Neuronal stem cell (in vitro differentiated cells): Measurements from ENCODE around the gene KAZN.

Experiments
- DNase-seq: peaks from one replicate; pipeline ENCODE4 v3.0.0-alpha.2; 2013; ENCODE audit warnings: low spot score
- H2AFZ ChIP-seq: one replicate; pipeline ENCODE4 v1.6.1; 2013; ENCODE audit warnings: mild to moderate bottlenecking, low read length, inconsistent platforms
- H2AK5ac ChIP-seq: 2 replicates; pipeline ENCODE4 v1.6.1; 2013; ENCODE audit warnings: low read depth, mild to moderate bottlenecking, inconsistent platforms, low read length, moderate library complexity, mixed read lengths
- H2BK120ac ChIP-seq: 2 replicates; pipeline ENCODE4 v1.6.1; 2013; ENCODE audit warnings: low read depth, mild to moderate bottlenecking, inconsistent platforms, low read length, moderate library complexity, mixed read lengths
- H2BK12ac ChIP-seq: one replicate; pipeline ENCODE4 v1.6.1; 2013; ENCODE audit warnings: low read length, inconsistent platforms
- H2BK15ac ChIP-seq: 2 replicates; pipeline ENCODE4 v1.6.1; 2013; ENCODE audit warnings: mild to moderate bottlenecking, low read length, inconsistent platforms, mixed read lengths
- H2BK5ac ChIP-seq: one replicate; pipeline ENCODE4 v1.6.1; 2013; ENCODE audit warnings: inconsistent platforms, mild to moderate bottlenecking, low read length, moderate library complexity
- H3K14ac ChIP-seq: one replicate; pipeline ENCODE4 v1.6.1; 2013; ENCODE audit warnings: low read length, inconsistent platforms
- H3K18ac ChIP-seq: 2 replicates; pipeline ENCODE4 v1.6.1; 2013; ENCODE audit warnings: low read length, inconsistent platforms
- H3K23ac ChIP-seq: 2 replicates; pipeline ENCODE4 v1.6.1; 2013; ENCODE audit warnings: low read depth, mild to moderate bottlenecking, mixed read lengths, low read length, inconsistent platforms; ENCODE audit not compliant: poor library complexity
- H3K27ac ChIP-seq: replicated peaks from 3 replicates; pipeline ENCODE4 v1.5.1; 2013; ENCODE audit warnings: low read length, inconsistent platforms
- H3K27me3 ChIP-seq, 3 experiments: 2 replicates each; pipeline ENCODE4 v1.6.1; 2013; ENCODE audit warnings: low read length in 3 of 3, mild to moderate bottlenecking in 2 of 3, inconsistent platforms in 1 of 3, low read depth in 1 of 3, mixed read lengths in 1 of 3, moderate library complexity in 1 of 3; ENCODE audit not compliant: control insufficient read depth in 3 of 3, insufficient read depth in 3 of 3
- H3K36me3 ChIP-seq, 2 donors: replicated peaks in 1 of 2; 2 replicates each; pipeline ENCODE4 v1.6.1; 2013; ENCODE audit warnings: low read length in 2 of 2; ENCODE audit not compliant: control insufficient read depth in 2 of 2, insufficient read depth in 2 of 2
- H3K4ac ChIP-seq: 2 replicates; pipeline ENCODE4 v1.6.1; 2013; ENCODE audit warnings: inconsistent platforms, mild to moderate bottlenecking, low read length, moderate library complexity
- H3K4me1 ChIP-seq, 2 donors: 1 replicate in 1 of 2; 2 replicates in 1 of 2; pipeline ENCODE4 v1.6.1; 2013; ENCODE audit warnings: low read length in 2 of 2, low read depth in 1 of 2; ENCODE audit not compliant: control insufficient read depth in 2 of 2, insufficient read depth in 1 of 2
- H3K4me2 ChIP-seq: one replicate; pipeline ENCODE4 v1.6.1; 2013; ENCODE audit warnings: mild to moderate bottlenecking, low read length, inconsistent platforms; ENCODE audit not compliant: insufficient read depth, poor library complexity, severe bottlenecking
- H3K4me3 ChIP-seq, 2 donors: 2 replicates each; pipeline ENCODE4 v1.5.1; 2013; ENCODE audit warnings: low read length in 2 of 2, mild to moderate bottlenecking in 2 of 2, inconsistent platforms in 1 of 2, moderate library complexity in 1 of 2
- H3K79me1 ChIP-seq: one replicate; pipeline ENCODE4 v1.6.1; 2013; ENCODE audit warnings: low read depth, mild to moderate bottlenecking, inconsistent platforms, low read length, moderate library complexity
- H3K9ac ChIP-seq: one replicate; pipeline ENCODE4 v1.6.1; 2013; ENCODE audit warnings: mild to moderate bottlenecking, low read depth, low read length, inconsistent platforms; ENCODE audit not compliant: poor library complexity
- H3K9me3 ChIP-seq, 2 donors: replicated peaks in 1 of 2; 2 replicates each; pipeline versions ENCODE3 to v1.6.1; 2013; ENCODE audit warnings: low read length in 2 of 2, mild to moderate bottlenecking in 2 of 2, inconsistent platforms in 1 of 2, low read depth in 1 of 2, mixed read lengths in 1 of 2, moderate library complexity in 1 of 2; ENCODE audit not compliant: control insufficient read depth in 2 of 2, insufficient read depth in 1 of 2
- H4K8ac ChIP-seq: one replicate; pipeline ENCODE4 v1.6.1; 2013; ENCODE audit warnings: low read depth, mild to moderate bottlenecking, inconsistent platforms, low read length, moderate library complexity
- H4K91ac ChIP-seq: one replicate; pipeline ENCODE4 v1.6.1; 2013; ENCODE audit warnings: low read length, low read depth, mild to moderate bottlenecking, inconsistent platforms; ENCODE audit not compliant: poor library complexity
- WGBS, 2 donors: extraction: QIAGEN DNeasy Blood & Tissue Kit; methylation state at CpG; one replicate each; pipeline ENCODE4 v1.1.7; 2013; ENCODE audit warnings: missing lambda C conversion rate in 2 of 2, mixed read lengths in 1 of 2; ENCODE audit not compliant: insufficient read length in 2 of 2, insufficient replicate concordance in 1 of 2; ENCODE audit errors: extremely low coverage in 2 of 2; 5-methylcytosine and 5-hydroxymethylcytosine counted together

Gene KAZN

GRCh38 chr1:14855801-14856200, 257.3 kb downstream of the KAZN start:
- no peaks in the 10 kb centered on the region for H3K79me1 ChIP-seq
- no peak overlapping the region for H3K23ac ChIP-seq
- H3K14ac ChIP-seq, result no peak overlapping the region
- H3K9me3 ChIP-seq, result no peaks in the 10 kb centered on the region
- no CpG with 5 or more reads among the region's 6 CpGs for WGBS, 2 donors
- peaks cover 2 to 5% of the 10 kb centered on the region in 2 donors for H3K4me1 ChIP-seq
- H2BK12ac ChIP-seq, result no peak overlapping the region
- H3K27me3 ChIP-seq, result no peaks in the 10 kb centered on the region
- no peak overlapping the region for H3K27ac ChIP-seq
- H2AFZ ChIP-seq, result no peak overlapping the region
- DNase-seq, result no peak
- no peak overlapping the region for H3K9ac ChIP-seq
- no peak overlapping the region for H4K8ac ChIP-seq
- H2BK120ac ChIP-seq, result no peak overlapping the region
- H4K91ac ChIP-seq, result no peak overlapping the region
- H2BK15ac ChIP-seq, result no peak overlapping the region
- H2AK5ac ChIP-seq, result no peak overlapping the region
- H3K18ac ChIP-seq, result no peak overlapping the region
- H3K4me2 ChIP-seq, result no peak overlapping the region
- H3K4ac ChIP-seq, result no peak overlapping the region
- H2BK5ac ChIP-seq, result no peak overlapping the region
- H3K36me3 ChIP-seq, result peaks cover 0 to 16% of the 10 kb centered on the region in 2 donors
- no peak overlapping the region for H3K4me3 ChIP-seq

- Histone ChIP-seq H3K4me1 (peaks cover 2 to 5% of the 10 kb centered on the region in 2 donors), H3K4me2 (no peak overlapping the region), H4K8ac (no peak overlapping the region), H2BK12ac (no peak overlapping the region), H2BK15ac (no peak overlapping the region), H3K14ac (no peak overlapping the region), H3K79me1 (no peaks in the 10 kb centered on the region), H2AFZ (no peak overlapping the region), H3K36me3 (peaks cover 0 to 16% of the 10 kb centered on the region in 2 donors), H3K23ac (no peak overlapping the region), H2BK120ac (no peak overlapping the region), H4K91ac (no peak overlapping the region), H3K9ac (no peak overlapping the region), H3K4me3 (no peak overlapping the region), H3K27me3 (no peaks in the 10 kb centered on the region), H2AK5ac (no peak overlapping the region), H2BK5ac (no peak overlapping the region), H3K18ac (no peak overlapping the region), H3K27ac (no peak overlapping the region), H3K4ac (no peak overlapping the region), H3K9me3 (no peaks in the 10 kb centered on the region)
- no peak for DNase-seq
- WGBS, 2 donors, result no CpG with 5 or more reads among the region's 10 CpGs
Observed at GRCh38 chr1:14857436-14858195, 259.1 kb downstream of the KAZN start.

- Histone ChIP-seq H3K23ac (no peak overlapping the region), H3K4me2 (no peak overlapping the region), H4K91ac (no peak overlapping the region), H2BK15ac (no peak overlapping the region), H2AK5ac (no peak overlapping the region), H2BK5ac (no peak overlapping the region), H3K4me1 (peaks cover 0 to 4% of the 10 kb centered on the region in 2 donors), H3K27ac (no peak overlapping the region), H3K4me3 (no peak overlapping the region), H3K14ac (no peak overlapping the region), H3K27me3 (no peaks in the 10 kb centered on the region), H3K18ac (no peak overlapping the region), H3K9ac (no peak overlapping the region), H3K4ac (no peak overlapping the region), H2AFZ (no peak overlapping the region), H3K9me3 (no peaks in the 10 kb centered on the region), H2BK12ac (no peak overlapping the region), H3K79me1 (no peaks in the 10 kb centered on the region), H3K36me3 (no peaks in the 10 kb centered on the region), H4K8ac (no peak overlapping the region), H2BK120ac (no peak overlapping the region)
- no peak for DNase-seq
- no CpG with 5 or more reads among the region's 13 CpGs for WGBS, 2 donors
Observed at GRCh38 chr1:14862114-14862771, 263.8 kb downstream of the KAZN start.

GRCh38 chr1:14865106-14865505, 266.6 kb downstream of the KAZN start:
- no peak overlapping the region for H2BK12ac ChIP-seq
- no peak overlapping the region for H4K8ac ChIP-seq
- no peak overlapping the region for H3K4me2 ChIP-seq
- no peak overlapping the region for H2BK15ac ChIP-seq
- H3K23ac ChIP-seq, result no peak overlapping the region
- no peak overlapping the region for H3K9ac ChIP-seq
- no peak overlapping the region for H3K18ac ChIP-seq
- no CpG with 5 or more reads among the region's 5 CpGs for WGBS, 2 donors
- no peak overlapping the region for H3K4me3 ChIP-seq
- H3K27me3 ChIP-seq, result no peaks in the 10 kb centered on the region
- peaks cover 0 to 2% of the 10 kb centered on the region in 2 donors for H3K9me3 ChIP-seq
- peaks cover 2 to 13% of the 10 kb centered on the region in 2 donors for H3K4me1 ChIP-seq
- no peak overlapping the region for H2BK5ac ChIP-seq
- peaks cover 0 to 2% of the 10 kb centered on the region in 2 donors for H3K36me3 ChIP-seq
- H3K14ac ChIP-seq, result no peak overlapping the region
- no peak overlapping the region for H2AK5ac ChIP-seq
- H2BK120ac ChIP-seq, result no peak overlapping the region
- H3K27ac ChIP-seq, result no peak overlapping the region
- no peak overlapping the region for H2AFZ ChIP-seq
- no peak overlapping the region for H4K91ac ChIP-seq
- no peaks in the 10 kb centered on the region for H3K79me1 ChIP-seq
- DNase-seq, result no peak
- no peak overlapping the region for H3K4ac ChIP-seq
